ENCODE measurements around the gene KDM8. TPM values are rescaled to one million over a fixed set of nuclear protein-coding genes. Genes with fewer than 3 reads are reported as not detected.

The KDM8 gene
- total RNA-seq, 1 experiment from 2014 or later, result 7.9 TPM

GRCh38 chr16:27164352-27164751 is 39.0 kb upstream of the KDM8 start:
- Histone ChIP-seq H3K9me3 (ENCODE audit: control insufficient read depth, insufficient read depth, low read depth, low read length) (0 out of 2 replicates have a peak, but pooled peaks cover 4% of the 10 kb centered on the region), H3K36me3 (ENCODE audit: control insufficient read depth, insufficient read depth, low read length) (no peaks in the 10 kb centered on the region), H3K4me3 (ENCODE audit: low read depth in 2 of 2, low read length in 2 of 2) (no peak overlapping the region), H3K27ac (ENCODE audit: low read length) (no peak overlapping the region), H3K27me3 (ENCODE audit: control insufficient read depth, insufficient read depth, low read length) (no peaks in the 10 kb centered on the region), H3K4me1 (ENCODE audit: control insufficient read depth, insufficient read depth, low read length) (no peaks in the 10 kb centered on the region)
- DNase-seq (ENCODE audit: low read depth, low spot score) (no peak), ATAC-seq (no peak)
- intact Hi-C loops (cut with micrococcal nuclease; ENCODE audit: unreplicated experiment) (no loop called here), in situ Hi-C loops (cut with HindIII; ENCODE audit: low pct_unique_long_range_greater_than_20kb, low sequenced_read_pairs) (no loop called here)
- ChIA-PET CTCF (no interaction called here), POLR2A (no interaction called here)
- no TSS peak for BruUV-seq (replicated peaks)
- TF ChIP-seq POLR2AphosphoS5 (IDR thresholded peaks at IDR 0.05; ENCODE audit: low read depth, low read length) (no peak), SIN3A (IDR thresholded peaks at IDR 0.05; ENCODE audit: borderline replicate concordance, insufficient read depth, low read depth, low read length) (no peak), REST (IDR thresholded peaks at IDR 0.05; ENCODE audit: insufficient read depth in 1 of 2, low read depth in 2 of 2, low read length in 1 of 2) (no peak)

GRCh38 chr16:27165576-27165975 is 37.8 kb upstream of the KDM8 start:
- no peak for TF ChIP-seq CTCF (IDR thresholded peaks at IDR 0.05)
- H3K4me3 ChIP-seq (ENCODE audit: low read depth in 2 of 2, low read length in 2 of 2), result no peak overlapping the region
- intact Hi-C loops (cut with micrococcal nuclease; ENCODE audit: unreplicated experiment), result no loop called here

GRCh38 chr16:27168790-27169189 is 34.5 kb upstream of the KDM8 start:
- intact Hi-C loops (cut with micrococcal nuclease; ENCODE audit: unreplicated experiment), result no loop called here
- H3K36me3 ChIP-seq (ENCODE audit: control insufficient read depth, insufficient read depth, low read length), result no peaks in the 10 kb centered on the region
- ChIA-PET POLR2A (no interaction called here), CTCF (interaction anchor here (0.5 kb wide), 1 partner anchor 28 kb away, joined by 4 read pairs; no protein-coding TSS in a partner anchor)
- ATAC-seq (no peak), DNase-seq (ENCODE audit: low read depth, low spot score) (no peak)
- H3K4me3 ChIP-seq (ENCODE audit: low read depth in 2 of 2, low read length in 2 of 2), result no peak overlapping the region
- no peaks in the 10 kb centered on the region for H3K9me3 ChIP-seq (ENCODE audit: control insufficient read depth, insufficient read depth, low read depth, low read length)
- no peaks in the 10 kb centered on the region for H3K4me1 ChIP-seq (ENCODE audit: control insufficient read depth, insufficient read depth, low read length)
- no peak overlapping the region for H3K27ac ChIP-seq (ENCODE audit: low read length)
- H3K27me3 ChIP-seq (ENCODE audit: control insufficient read depth, insufficient read depth, low read length), result no peaks in the 10 kb centered on the region
- no peak for TF ChIP-seq POLR2AphosphoS5 (IDR thresholded peaks at IDR 0.05; ENCODE audit: low read depth, low read length)
- TF ChIP-seq CTCF (IDR thresholded peaks at IDR 0.05), result no peak
- no peak for TF ChIP-seq REST (IDR thresholded peaks at IDR 0.05; ENCODE audit: insufficient read depth in 1 of 2, low read depth in 2 of 2, low read length in 1 of 2)
- TF ChIP-seq TCF7L2 (IDR thresholded peaks at IDR 0.05; ENCODE audit: low read depth, low read length), result no peak
- no peak for TF ChIP-seq SIN3A (IDR thresholded peaks at IDR 0.05; ENCODE audit: borderline replicate concordance, insufficient read depth, low read depth, low read length)
- no TSS peak for BruUV-seq (replicated peaks)
- in situ Hi-C loops (cut with HindIII; ENCODE audit: low pct_unique_long_range_greater_than_20kb, low sequenced_read_pairs), result no loop called here

More at GRCh38 chr16:27165576-27165975, 37.8 kb upstream of the KDM8 start:
- Histone ChIP-seq H3K27me3 (ENCODE audit: control insufficient read depth, insufficient read depth, low read length) (no peaks in the 10 kb centered on the region), H3K27ac (ENCODE audit: low read length) (no peak overlapping the region), H3K9me3 (ENCODE audit: control insufficient read depth, insufficient read depth, low read depth, low read length) (0 out of 2 replicates have a peak, but pooled peaks cover 4% of the 10 kb centered on the region), H3K4me1 (ENCODE audit: control insufficient read depth, insufficient read depth, low read length) (no peaks in the 10 kb centered on the region), H3K36me3 (ENCODE audit: control insufficient read depth, insufficient read depth, low read length) (no peaks in the 10 kb centered on the region)
- BruUV-seq (replicated peaks), result no TSS peak
- ATAC-seq, result no peak
- no peak for DNase-seq (ENCODE audit: low read depth, low spot score)
- ChIA-PET POLR2A (interaction anchor here (0.6 kb wide), 1 partner anchor 157 kb away, joined by 4 read pairs; no protein-coding TSS in a partner anchor), CTCF (no interaction called here)
- in situ Hi-C loops (cut with HindIII; ENCODE audit: low pct_unique_long_range_greater_than_20kb, low sequenced_read_pairs), result no loop called here

Data from Panc1 (cell line).